H9 (cell line): Measurements from ENCODE around the gene BMP2K. TPM values are rescaled to one million over a fixed set of nuclear protein-coding genes. Genes with fewer than 3 reads are reported as not detected.
"Not testable (repeated sequence)": the region's sequence is repeated elsewhere in the genome, so short reads cannot be mapped to it uniquely, and the experiment has no call there.

Source experiments
- DNase-seq: peaks from one replicate; pipeline ENCODE4 v3.0.0-alpha.2; 2017
- H2AFZ ChIP-seq: one replicate; pipeline ENCODE4 v1.6.1; 2013; ENCODE audit warnings: mild to moderate bottlenecking, low read length, control low read depth, moderate library complexity
- H2AK5ac ChIP-seq: 2 replicates; pipeline ENCODE4 v1.6.1; 2013; ENCODE audit warnings: low read length, control low read depth, mixed read lengths; ENCODE audit not compliant: insufficient read length
- H2BK120ac ChIP-seq: one replicate; pipeline ENCODE4 v1.6.1; 2013; ENCODE audit warnings: low read depth, mild to moderate bottlenecking, low read length, control low read depth, inconsistent platforms; ENCODE audit not compliant: poor library complexity, severe bottlenecking
- H2BK12ac ChIP-seq: 2 replicates; pipeline ENCODE4 v1.6.1; 2013; ENCODE audit warnings: low read length, control low read depth, mixed read lengths, low read depth; ENCODE audit not compliant: insufficient read length
- H2BK15ac ChIP-seq: 2 replicates; pipeline ENCODE4 v1.6.1; 2013; ENCODE audit warnings: low read depth, low read length, control low read depth
- H2BK20ac ChIP-seq: one replicate; pipeline ENCODE4 v1.6.1; 2013; ENCODE audit warnings: low read depth, mild to moderate bottlenecking, low read length, control low read depth, inconsistent platforms; ENCODE audit not compliant: poor library complexity, severe bottlenecking
- H2BK5ac ChIP-seq: 2 replicates; pipeline ENCODE4 v1.6.1; 2013; ENCODE audit warnings: low read length, control low read depth, mixed read lengths; ENCODE audit not compliant: insufficient read length
- H3K14ac ChIP-seq: 2 replicates; pipeline ENCODE4 v1.6.1; 2013; ENCODE audit warnings: low read length, control low read depth; ENCODE audit not compliant: insufficient read depth
- H3K18ac ChIP-seq: 2 replicates; pipeline ENCODE4 v1.6.1; 2013; ENCODE audit warnings: low read depth, mild to moderate bottlenecking, mixed read lengths, low read length, control low read depth; ENCODE audit not compliant: insufficient read length
- H3K23ac ChIP-seq: 2 replicates; pipeline ENCODE4 v1.6.1; 2013; ENCODE audit warnings: low read length, control low read depth, mixed read lengths, low read depth; ENCODE audit not compliant: insufficient read length
- H3K23me2 ChIP-seq: 2 replicates; pipeline ENCODE4 v1.6.1; 2013; ENCODE audit warnings: low read depth, mild to moderate bottlenecking, mixed read lengths, low read length, control low read depth; ENCODE audit not compliant: insufficient read length, poor library complexity, severe bottlenecking
- H3K27ac ChIP-seq: 2 replicates; pipeline ENCODE4 v1.5.1; 2013; ENCODE audit warnings: low read length, control low read depth, mixed read lengths, low read depth; ENCODE audit not compliant: insufficient read length
- H3K27me3 ChIP-seq: 2 replicates; pipeline ENCODE4 v1.6.1; 2013; ENCODE audit warnings: low read length, control low read depth, inconsistent platforms; ENCODE audit not compliant: insufficient read depth
- H3K4ac ChIP-seq: 2 replicates; pipeline ENCODE4 v1.6.1; 2013; ENCODE audit warnings: low read depth, mild to moderate bottlenecking, control low read depth, inconsistent platforms, low read length, moderate library complexity
- H3K4me1 ChIP-seq: 2 replicates; pipeline ENCODE4 v1.6.1; 2013; ENCODE audit warnings: low read length, control low read depth, inconsistent platforms; ENCODE audit not compliant: insufficient read depth
- H3K4me2 ChIP-seq: 2 replicates; pipeline ENCODE4 v1.6.1; 2013; ENCODE audit warnings: low read length, control low read depth, mixed read lengths; ENCODE audit not compliant: insufficient read length, insufficient read depth
- H3K56ac ChIP-seq: 2 replicates; pipeline ENCODE4 v1.6.1; 2013; ENCODE audit warnings: low read depth, mild to moderate bottlenecking, mixed read lengths, low read length, control low read depth; ENCODE audit not compliant: insufficient read length
- H3K79me1 ChIP-seq: 2 replicates; pipeline ENCODE4 v1.6.1; 2013; ENCODE audit warnings: low read depth, mild to moderate bottlenecking, moderate library complexity, low read length, control low read depth, inconsistent platforms; ENCODE audit not compliant: insufficient read depth, poor library complexity, severe bottlenecking
- H3K79me2 ChIP-seq: 2 replicates; pipeline ENCODE4 v1.6.1; 2013; ENCODE audit warnings: low read length, control low read depth, inconsistent platforms; ENCODE audit not compliant: insufficient read depth
- H3K9ac ChIP-seq: 2 replicates; pipeline ENCODE4 v1.6.1; 2013; ENCODE audit warnings: low read length, control low read depth, mixed read lengths; ENCODE audit not compliant: insufficient read length; ENCODE audit errors: extremely low read depth
- H3K9me3 ChIP-seq: one replicate; pipeline ENCODE4 v1.6.1; 2013; ENCODE audit warnings: low read depth, low read length, inconsistent platforms; ENCODE audit not compliant: control insufficient read depth
- H3T11ph ChIP-seq: one replicate; pipeline ENCODE4 v1.6.1; 2013; ENCODE audit warnings: mild to moderate bottlenecking, low read length, control low read depth, inconsistent platforms
- H4K20me1 ChIP-seq: one replicate; pipeline ENCODE4 v1.6.1; 2013; ENCODE audit not compliant: control insufficient read depth, insufficient read length, insufficient read depth
- H4K5ac ChIP-seq: 2 replicates; pipeline ENCODE4 v1.6.1; 2013; ENCODE audit warnings: low read depth, mild to moderate bottlenecking, mixed read lengths, low read length, control low read depth; ENCODE audit not compliant: insufficient read length
- H4K8ac ChIP-seq: replicated peaks from 2 replicates; pipeline ENCODE4 v1.6.1; 2013; ENCODE audit warnings: low read length, control low read depth, mixed read lengths, low read depth; ENCODE audit not compliant: insufficient read length
- H4K91ac ChIP-seq: 2 replicates; pipeline ENCODE4 v1.6.1; 2013; ENCODE audit warnings: low read depth, mild to moderate bottlenecking, moderate library complexity, mixed read lengths, low read length, control low read depth; ENCODE audit not compliant: insufficient read length
- H3K27ac Mint-ChIP-seq, 3 experiments: 2 replicates in 2 of 3; 3 replicates in 1 of 3; pipeline ENCODE4 v1.8.0; 2020 to 2021; ENCODE audit warnings: mixed read lengths in 3 of 3, mild to moderate bottlenecking in 1 of 3, moderate library complexity in 1 of 3
- H3K27me3 Mint-ChIP-seq: 2 replicates; pipeline ENCODE4 v1.8.0; 2021; ENCODE audit warnings: low read depth, mild to moderate bottlenecking, moderate library complexity, mixed read lengths
- H3K36me3 Mint-ChIP-seq, 3 experiments: 2 replicates in 2 of 3; 3 replicates in 1 of 3; pipeline ENCODE4 v1.8.0; 2020 to 2021; ENCODE audit warnings: low read depth in 3 of 3, mixed read lengths in 3 of 3; ENCODE audit not compliant: insufficient read depth in 1 of 3
- H3K4me1 Mint-ChIP-seq, 2 experiments: 2 replicates each; pipeline ENCODE4 v1.8.0; 2020; ENCODE audit warnings: mixed read lengths in 2 of 2
- H3K4me3 Mint-ChIP-seq, 2 experiments: 2 replicates in 1 of 2; 3 replicates in 1 of 2; pipeline ENCODE4 v1.8.0; 2020 to 2021; ENCODE audit warnings: mild to moderate bottlenecking in 2 of 2, mixed read lengths in 2 of 2, moderate library complexity in 1 of 2
- H3K9me3 Mint-ChIP-seq, 2 experiments: 2 replicates in 1 of 2; 3 replicates in 1 of 2; pipeline ENCODE4 v1.8.0; 2020; ENCODE audit warnings: mild to moderate bottlenecking in 2 of 2, mixed read lengths in 2 of 2, moderate library complexity in 1 of 2
- WGBS: extraction: QIAGEN DNeasy Blood & Tissue Kit; methylation state at CpG from one replicate; pipeline ENCODE4 v1.1.7; 2013; ENCODE audit warnings: missing lambda C conversion rate, low lambda C conversion rate, mixed read lengths; ENCODE audit not compliant: insufficient read length; ENCODE audit errors: extremely low coverage; 5-methylcytosine and 5-hydroxymethylcytosine counted together
- total RNA-seq: library from RNA; stranded (reverse); gene quantifications from 2 replicates; pipeline ENCODE4 v1.2.1, GENCODE V29; 2021

Gene BMP2K
- total RNA-seq, 1 experiment from 2014 or later, result 26.4 TPM

DNA sequence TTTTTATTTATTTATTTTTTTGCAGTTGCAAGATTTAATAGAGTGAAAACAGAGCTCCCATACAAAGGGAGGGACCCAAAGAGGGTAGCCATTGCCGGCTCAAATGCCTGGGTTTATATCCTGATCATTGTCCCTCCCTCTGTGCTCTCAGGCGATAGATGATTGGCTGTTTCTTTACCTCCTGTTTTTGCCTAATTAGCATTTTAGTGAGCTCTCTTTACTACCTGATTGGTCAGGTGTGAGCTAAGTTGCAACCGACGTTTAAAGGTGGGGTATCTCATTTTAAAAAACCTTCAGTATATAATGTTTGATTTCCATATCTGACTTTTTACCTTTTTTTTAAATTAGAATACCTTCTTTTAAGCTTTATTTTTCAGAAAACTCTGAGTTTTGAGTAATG lies 64.1 kb downstream of the BMP2K start:
- not testable (repeated sequence) for H3K9me3 ChIP-seq, H2BK5ac ChIP-seq, H2AFZ ChIP-seq, H3K56ac ChIP-seq, H3K27ac ChIP-seq, H4K8ac ChIP-seq, H4K20me1 ChIP-seq, H3K14ac ChIP-seq, H2BK12ac ChIP-seq, H3K23ac ChIP-seq, H3K27me3 ChIP-seq, H4K91ac ChIP-seq, H3K4ac ChIP-seq, DNase-seq, H2BK120ac ChIP-seq, H2BK20ac ChIP-seq, H4K5ac ChIP-seq, H3T11ph ChIP-seq, H3K79me2 ChIP-seq, H3K4me2 ChIP-seq, H3K9me3 Mint-ChIP-seq, H3K4me1 Mint-ChIP-seq, H3K27ac Mint-ChIP-seq, H2BK15ac ChIP-seq, H2AK5ac ChIP-seq, H3K79me1 ChIP-seq, H3K23me2 ChIP-seq, H3K9ac ChIP-seq, H3K27me3 Mint-ChIP-seq, H3K18ac ChIP-seq, H3K4me1 ChIP-seq, H3K4me3 Mint-ChIP-seq
- H3K36me3 Mint-ChIP-seq, result peaks cover 23 to 33% (median 31%) of the 10 kb centered on the region in 3 experiments
- no CpG with 5 or more reads among the region's 4 CpGs for WGBS
